ENCODE measurements around the gene SH3TC2.

Gene SH3TC2

GRCh38 chr5:148965511-148966265 lies 97.2 kb downstream of the SH3TC2 start:
- H3K9me3 Mint-ChIP-seq, result no peaks in the 10 kb centered on the region
- no peaks in the 10 kb centered on the region for H3K27me3 Mint-ChIP-seq
- H3K4me3 Mint-ChIP-seq, result no peak overlapping the region
- no peaks in the 10 kb centered on the region for H3K36me3 Mint-ChIP-seq
- no peaks in the 10 kb centered on the region for H3K4me1 Mint-ChIP-seq
- no peak overlapping the region for H3K27ac Mint-ChIP-seq

GRCh38 chr5:148963664-148964063 lies 99.2 kb downstream of the SH3TC2 start:
- Mint-ChIP-seq H3K36me3 (no peaks in the 10 kb centered on the region), H3K9me3 (no peaks in the 10 kb centered on the region), H3K27ac (no peak overlapping the region)

GRCh38 chr5:148962761-148963324 lies 100.0 kb downstream of the SH3TC2 start:
- no peak overlapping the region for H3K27ac Mint-ChIP-seq
- no peaks in the 10 kb centered on the region for H3K36me3 Mint-ChIP-seq
- H3K4me3 Mint-ChIP-seq, result no peak overlapping the region
- H3K27me3 Mint-ChIP-seq, result peaks cover 5% of the 10 kb centered on the region
- no peaks in the 10 kb centered on the region for H3K9me3 Mint-ChIP-seq
- no peaks in the 10 kb centered on the region for H3K4me1 Mint-ChIP-seq

More at GRCh38 chr5:148963664-148964063, 99.2 kb downstream of the SH3TC2 start:
- H3K4me3 Mint-ChIP-seq, result no peak overlapping the region
- no peaks in the 10 kb centered on the region for H3K27me3 Mint-ChIP-seq
- no peaks in the 10 kb centered on the region for H3K4me1 Mint-ChIP-seq

- Mint-ChIP-seq H3K36me3 (no peaks in the 10 kb centered on the region), H3K4me3 (no peak overlapping the region), H3K9me3 (no peaks in the 10 kb centered on the region), H3K27ac (no peak overlapping the region), H3K27me3 (peaks cover 5% of the 10 kb centered on the region), H3K4me1 (no peaks in the 10 kb centered on the region)
Measured at GRCh38 chr5:148962200-148962550, 100.7 kb downstream of the SH3TC2 start.

GRCh38 chr5:148961261-148962199 lies 101.3 kb downstream of the SH3TC2 start:
- Mint-ChIP-seq H3K4me1 (no peaks in the 10 kb centered on the region), H3K27ac (no peak overlapping the region), H3K9me3 (no peaks in the 10 kb centered on the region), H3K36me3 (no peaks in the 10 kb centered on the region), H3K27me3 (peaks cover 5% of the 10 kb centered on the region), H3K4me3 (no peak overlapping the region)

- H3K27ac Mint-ChIP-seq, result no peak overlapping the region
- H3K36me3 Mint-ChIP-seq, result no peaks in the 10 kb centered on the region
- no peaks in the 10 kb centered on the region for H3K9me3 Mint-ChIP-seq
- H3K4me3 Mint-ChIP-seq, result no peak overlapping the region
- H3K4me1 Mint-ChIP-seq, result no peaks in the 10 kb centered on the region
- H3K27me3 Mint-ChIP-seq, result peaks cover 5% of the 10 kb centered on the region
Measured at GRCh38 chr5:148960070-148960769, 102.6 kb downstream of the SH3TC2 start.

GRCh38 chr5:148957591-148958202 lies 105.2 kb downstream of the SH3TC2 start:
- H3K4me1 Mint-ChIP-seq, result no peaks in the 10 kb centered on the region
- no peaks in the 10 kb centered on the region for H3K36me3 Mint-ChIP-seq
- H3K4me3 Mint-ChIP-seq, result no peak overlapping the region
- no peaks in the 10 kb centered on the region for H3K9me3 Mint-ChIP-seq
- H3K27me3 Mint-ChIP-seq, result peaks cover 5% of the 10 kb centered on the region
- no peak overlapping the region for H3K27ac Mint-ChIP-seq

GRCh38 chr5:148956477-148957385 lies 106.1 kb downstream of the SH3TC2 start:
- H3K4me1 Mint-ChIP-seq, result no peaks in the 10 kb centered on the region

More at GRCh38 chr5:148956477-148957385, 106.1 kb downstream of the SH3TC2 start:
- Mint-ChIP-seq H3K27ac (no peak overlapping the region), H3K4me3 (no peak overlapping the region), H3K9me3 (no peaks in the 10 kb centered on the region), H3K27me3 (peaks cover 5% of the 10 kb centered on the region), H3K36me3 (no peaks in the 10 kb centered on the region)

Data from activated naive CD4-positive, alpha-beta T cell treated with anti-CD3 and anti-CD28 coated beads, Interleukin-2, amount 50 U/mL, for 24 hours (primary cell).